Measurements from ENCODE around the gene ACVR1C.

The ACVR1C gene

GRCh38 chr2:157644776-157645175, 16.1 kb upstream of the ACVR1C start:
- no peaks in the 10 kb centered on the region for H3K4me1 ChIP-seq (ENCODE audit: control insufficient read depth, low read length)
- no peaks in the 10 kb centered on the region for H3K27me3 ChIP-seq (ENCODE audit: control insufficient read depth, low read length)
- H3K79me2 ChIP-seq (ENCODE audit: control insufficient read depth, low read length): no peaks in the 10 kb centered on the region
- H3K4me3 ChIP-seq (ENCODE audit: low read length): no peak overlapping the region
- TF ChIP-seq CTCF (IDR thresholded peaks at IDR 0.05; ENCODE audit: low read depth, low read length, poor library complexity, severe bottlenecking): no peak
- TF ChIP-seq EZH2phosphoT487 (IDR thresholded peaks at IDR 0.05; ENCODE audit: borderline replicate concordance, low read length): no peak
- no peak overlapping the region for H3K27ac ChIP-seq (ENCODE audit: low read depth, low read length)
- no peaks in the 10 kb centered on the region for H3K36me3 ChIP-seq (ENCODE audit: control insufficient read depth, low read length)
- H3K9me3 ChIP-seq (ENCODE audit: control insufficient read depth, insufficient read depth, low read length): no peaks in the 10 kb centered on the region
- H3F3A ChIP-seq (ENCODE audit: control insufficient read depth, insufficient read depth): no peaks in the 10 kb centered on the region
- no peaks in the 10 kb centered on the region for H3K9me2 ChIP-seq (replicated peaks; ENCODE audit: control insufficient read depth, low read length)
- H3K4me2 ChIP-seq (ENCODE audit: low read length): no peak overlapping the region
- no peaks in the 10 kb centered on the region for H4K20me1 ChIP-seq (ENCODE audit: control insufficient read depth, insufficient read depth, low read depth, low read length)

GRCh38 chr2:157631861-157632260, 3.2 kb upstream of the ACVR1C start:
- H3F3A ChIP-seq (ENCODE audit: control insufficient read depth, insufficient read depth): no peaks in the 10 kb centered on the region
- H3K36me3 ChIP-seq (ENCODE audit: control insufficient read depth, low read length): no peaks in the 10 kb centered on the region
- H4K20me1 ChIP-seq (ENCODE audit: control insufficient read depth, insufficient read depth, low read depth, low read length): no peaks in the 10 kb centered on the region
- no peaks in the 10 kb centered on the region for H3K9me2 ChIP-seq (replicated peaks; ENCODE audit: control insufficient read depth, low read length)
- H3K9me3 ChIP-seq (ENCODE audit: control insufficient read depth, insufficient read depth, low read length): no peaks in the 10 kb centered on the region
- peaks cover 26% of the 10 kb centered on the region for H3K27me3 ChIP-seq (ENCODE audit: control insufficient read depth, low read length)
- no peaks in the 10 kb centered on the region for H3K4me1 ChIP-seq (ENCODE audit: control insufficient read depth, low read length)
- TF ChIP-seq EZH2phosphoT487 (IDR thresholded peaks at IDR 0.05; ENCODE audit: borderline replicate concordance, low read length): no peak
- no peaks in the 10 kb centered on the region for H3K79me2 ChIP-seq (ENCODE audit: control insufficient read depth, low read length)
- H3K4me3 ChIP-seq (ENCODE audit: low read length): no peak overlapping the region
- no peak overlapping the region for H3K4me2 ChIP-seq (ENCODE audit: low read length)
- H3K27ac ChIP-seq (ENCODE audit: low read depth, low read length): no peak overlapping the region

- H3K4me2 ChIP-seq (ENCODE audit: low read length): peak overlapping the region; percentile 50
- no peaks in the 10 kb centered on the region for H3K36me3 ChIP-seq (ENCODE audit: control insufficient read depth, low read length)
- H3K9me3 ChIP-seq (ENCODE audit: control insufficient read depth, insufficient read depth, low read length): no peaks in the 10 kb centered on the region
- H4K20me1 ChIP-seq (ENCODE audit: control insufficient read depth, insufficient read depth, low read depth, low read length): no peaks in the 10 kb centered on the region
- peak overlapping the region; percentile 35 for H3K4me3 ChIP-seq (ENCODE audit: low read length)
- TF ChIP-seq CTCF (IDR thresholded peaks at IDR 0.05; ENCODE audit: low read depth, low read length, poor library complexity, severe bottlenecking) (no peak), EZH2phosphoT487 (IDR thresholded peaks at IDR 0.05; ENCODE audit: borderline replicate concordance, low read length) (no peak)
- H3K27ac ChIP-seq (ENCODE audit: low read depth, low read length): no peak overlapping the region
- peaks cover 26% of the 10 kb centered on the region for H3K27me3 ChIP-seq (ENCODE audit: control insufficient read depth, low read length)
- no peaks in the 10 kb centered on the region for H3K4me1 ChIP-seq (ENCODE audit: control insufficient read depth, low read length)
- H3K79me2 ChIP-seq (ENCODE audit: control insufficient read depth, low read length): no peaks in the 10 kb centered on the region
- no peaks in the 10 kb centered on the region for H3K9me2 ChIP-seq (replicated peaks; ENCODE audit: control insufficient read depth, low read length)
- H3F3A ChIP-seq (ENCODE audit: control insufficient read depth, insufficient read depth): no peaks in the 10 kb centered on the region
These were observed 829 bp downstream of the ACVR1C start for GRCh38 chr2:157627594-157628476.

- TF ChIP-seq EZH2phosphoT487 (IDR thresholded peaks at IDR 0.05; ENCODE audit: borderline replicate concordance, low read length) (no peak), CTCF (IDR thresholded peaks at IDR 0.05; ENCODE audit: low read depth, low read length, poor library complexity, severe bottlenecking) (no peak)
- Histone ChIP-seq H3K4me1 (ENCODE audit: control insufficient read depth, low read length) (no peaks in the 10 kb centered on the region), H3K36me3 (ENCODE audit: control insufficient read depth, low read length) (no peaks in the 10 kb centered on the region), H3K27me3 (ENCODE audit: control insufficient read depth, low read length) (peaks cover 26% of the 10 kb centered on the region), H4K20me1 (ENCODE audit: control insufficient read depth, insufficient read depth, low read depth, low read length) (no peaks in the 10 kb centered on the region), H3K4me3 (ENCODE audit: low read length) (no peak overlapping the region), H3K9me3 (ENCODE audit: control insufficient read depth, insufficient read depth, low read length) (no peaks in the 10 kb centered on the region), H3F3A (ENCODE audit: control insufficient read depth, insufficient read depth) (no peaks in the 10 kb centered on the region), H3K9me2 (replicated peaks; ENCODE audit: control insufficient read depth, low read length) (no peaks in the 10 kb centered on the region), H3K27ac (ENCODE audit: low read depth, low read length) (no peak overlapping the region), H3K4me2 (ENCODE audit: low read length) (no peak overlapping the region), H3K79me2 (ENCODE audit: control insufficient read depth, low read length) (no peaks in the 10 kb centered on the region)
These were observed 3.4 kb downstream of the ACVR1C start for GRCh38 chr2:157625296-157625695.

Measured in DOHH2 (cell line).